Osteocyte (in vitro differentiated cells): ENCODE data around the gene UNKL. TPM values are rescaled to one million over a fixed set of nuclear protein-coding genes. Genes with fewer than 3 reads are reported as not detected.

ENCODE experiments used
- DNase-seq: peaks from one replicate; pipeline ENCODE4 v3.0.0; 2021; ENCODE audit warnings: mixed read lengths; ENCODE audit not compliant: unreplicated experiment; ENCODE audit errors: extremely low spot score
- H3K27ac Mint-ChIP-seq: one replicate; pipeline ENCODE4 v1.8.0; 2021; ENCODE audit warnings: mild to moderate bottlenecking, mixed read lengths; ENCODE audit not compliant: unreplicated experiment
- H3K27me3 Mint-ChIP-seq: one replicate; pipeline ENCODE4 v1.8.0; 2021; ENCODE audit warnings: mixed read lengths; ENCODE audit not compliant: unreplicated experiment
- H3K36me3 Mint-ChIP-seq: one replicate; pipeline ENCODE4 v1.8.0; 2021; ENCODE audit warnings: mixed read lengths; ENCODE audit not compliant: unreplicated experiment
- H3K4me1 Mint-ChIP-seq: one replicate; pipeline ENCODE4 v1.8.0; 2021; ENCODE audit warnings: mixed read lengths; ENCODE audit not compliant: unreplicated experiment
- H3K4me3 Mint-ChIP-seq: one replicate; pipeline ENCODE4 v1.8.0; 2021; ENCODE audit warnings: mild to moderate bottlenecking, moderate library complexity, mixed read lengths; ENCODE audit not compliant: unreplicated experiment
- H3K9me3 Mint-ChIP-seq: one replicate; pipeline ENCODE4 v1.8.0; 2021; ENCODE audit warnings: mixed read lengths; ENCODE audit not compliant: unreplicated experiment
- CTCF ChIP-seq: fragments of 200-600 bp; sonication (generic); IDR thresholded peaks from 2 replicates; pipeline ENCODE4 v1.5.0; 2021; ENCODE audit warnings: antibody characterized with exemption, mild to moderate bottlenecking, moderate library complexity
- total RNA-seq: library from RNA; stranded (reverse); gene quantifications from 2 replicates; pipeline ENCODE4 v1.2.1, GENCODE V29; 2021

Gene UNKL
- total RNA-seq, 1 donor from 2014 or later: 34.4 TPM

- TF ChIP-seq CTCF: no peak
- H3K4me3 Mint-ChIP-seq: no peak overlapping the region
Measured at GRCh38 chr16:1445518-1446203, 31.2 kb upstream of the UNKL start.

DNA sequence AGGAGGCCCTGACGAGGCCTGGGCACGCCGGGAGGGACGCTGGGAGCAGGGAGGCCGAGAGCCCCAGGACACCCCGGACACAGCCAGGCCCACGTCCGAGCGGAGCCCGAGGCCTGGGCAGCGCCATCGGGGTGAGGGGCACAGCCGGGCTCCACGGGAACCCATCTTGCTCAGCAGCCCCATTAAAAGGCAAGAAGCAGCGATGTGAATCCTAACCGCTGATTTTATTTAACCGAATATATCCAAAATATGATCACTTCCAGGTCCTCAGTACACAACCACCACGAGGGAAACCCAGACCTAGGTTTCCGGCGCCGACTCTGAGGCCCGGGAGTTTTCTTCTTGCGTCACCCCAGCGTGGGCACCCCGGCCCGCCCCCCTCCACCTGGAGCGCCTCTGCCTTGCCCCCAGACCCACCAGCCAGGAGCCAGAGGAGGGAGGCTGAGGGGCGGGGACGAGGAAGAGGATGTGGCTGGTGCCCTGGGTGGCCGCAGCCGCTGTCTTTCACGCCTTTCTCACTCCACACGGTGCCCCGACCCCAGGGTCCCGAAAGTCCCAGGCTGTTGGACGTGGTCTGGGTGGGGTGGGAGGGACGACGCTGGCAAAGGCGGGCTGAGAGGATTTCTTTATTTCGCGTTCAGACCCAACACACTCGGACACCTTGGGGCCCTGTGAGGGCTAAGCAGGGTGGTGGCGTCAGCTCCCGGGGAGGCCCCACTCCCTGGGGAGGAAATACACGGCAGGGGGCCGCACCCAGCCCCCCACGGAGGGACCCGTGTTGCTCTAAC is 30.4 kb upstream of the UNKL start:
- H3K4me3 Mint-ChIP-seq: no peak overlapping the region
- H3K27ac Mint-ChIP-seq: no peak overlapping the region
- H3K36me3 Mint-ChIP-seq: peaks cover 2% of the 10 kb centered on the region
- H3K9me3 Mint-ChIP-seq: no peaks in the 10 kb centered on the region
- H3K4me1 Mint-ChIP-seq: no peaks in the 10 kb centered on the region
- TF ChIP-seq CTCF: no peak
- no peaks in the 10 kb centered on the region for H3K27me3 Mint-ChIP-seq
- DNase-seq: no peak

More at GRCh38 chr16:1445518-1446203, 31.2 kb upstream of the UNKL start:
- Mint-ChIP-seq H3K27me3 (no peaks in the 10 kb centered on the region), H3K36me3 (peaks cover 4% of the 10 kb centered on the region), H3K27ac (no peak overlapping the region), H3K9me3 (no peaks in the 10 kb centered on the region), H3K4me1 (no peaks in the 10 kb centered on the region)
- DNase-seq: no peak

DNA sequence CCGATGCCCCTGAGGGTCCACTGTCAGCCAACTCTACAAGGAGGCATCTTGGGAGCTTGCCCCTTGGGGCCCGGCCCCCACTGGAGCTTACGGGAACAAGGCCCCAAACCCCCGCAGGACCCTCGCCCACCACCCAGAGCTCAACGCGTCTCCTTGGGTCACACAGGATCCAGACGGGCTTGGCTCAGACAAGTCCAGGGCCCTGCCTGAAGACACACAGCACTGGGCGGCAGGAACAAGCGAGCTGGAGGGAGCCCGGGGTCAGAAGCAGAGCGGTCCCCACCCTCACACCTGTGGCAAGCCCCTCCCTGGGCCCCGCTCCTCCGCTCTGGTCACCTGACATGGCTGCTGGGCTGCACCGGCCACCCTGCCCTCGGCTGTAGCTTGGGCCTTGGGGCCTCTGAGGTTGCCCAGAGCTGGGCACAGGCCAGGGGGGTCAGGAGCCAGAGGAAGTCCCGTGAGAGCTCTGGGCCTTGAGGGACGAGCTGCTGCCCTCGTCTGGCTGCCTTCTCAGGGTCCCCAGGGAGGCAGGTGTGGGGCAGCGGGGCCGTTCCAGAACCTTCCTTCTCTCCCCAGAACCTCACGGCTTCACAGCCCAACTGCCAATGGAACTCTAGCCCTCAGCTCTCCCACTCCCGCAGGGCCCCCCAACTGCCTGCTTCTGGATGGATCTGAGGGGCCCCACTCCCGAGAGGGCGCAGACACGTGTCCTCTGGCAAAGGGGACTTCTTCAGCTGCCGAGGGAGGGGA is 29.7 kb upstream of the UNKL start, which contains the start of gene CCDC154:
CCDC154 (minus strand) TSS at position 577 of the 750 bp plus-strand sequence; CDS start at position 343, 234 bp downstream.
- no peak for TF ChIP-seq CTCF
- Mint-ChIP-seq H3K36me3 (peaks cover 2% of the 10 kb centered on the region), H3K27me3 (no peaks in the 10 kb centered on the region), H3K4me3 (no peak within 1 kb of the TSS), H3K9me3 (no peaks in the 10 kb centered on the region), H3K4me1 (no peaks in the 10 kb centered on the region), H3K27ac (no peak within 1 kb of the TSS)
- no peak for DNase-seq

GRCh38 chr16:1443403-1443973 is 29.0 kb upstream of the UNKL start:
- TF ChIP-seq CTCF: no peak
- DNase-seq: no peak

More at GRCh38 chr16:1443403-1443973, 29.0 kb upstream of the UNKL start:
- H3K4me3 Mint-ChIP-seq: no peak overlapping the region
- no peaks in the 10 kb centered on the region for H3K4me1 Mint-ChIP-seq
- peaks cover 2% of the 10 kb centered on the region for H3K36me3 Mint-ChIP-seq
- H3K9me3 Mint-ChIP-seq: no peaks in the 10 kb centered on the region
- H3K27ac Mint-ChIP-seq: no peak overlapping the region
- no peaks in the 10 kb centered on the region for H3K27me3 Mint-ChIP-seq
